NCI-H1105 (cell line): ENCODE data around the gene SMOC1.
A peak's percentile ranks its signal among the peaks of the same experiment; 100 is the strongest.

ENCODE experiments used
- DNase-seq: peaks from one replicate; lab custom pipeline; 2025; lab: John Stamatoyannopoulos, UW

SMOC1 gene

DNA sequence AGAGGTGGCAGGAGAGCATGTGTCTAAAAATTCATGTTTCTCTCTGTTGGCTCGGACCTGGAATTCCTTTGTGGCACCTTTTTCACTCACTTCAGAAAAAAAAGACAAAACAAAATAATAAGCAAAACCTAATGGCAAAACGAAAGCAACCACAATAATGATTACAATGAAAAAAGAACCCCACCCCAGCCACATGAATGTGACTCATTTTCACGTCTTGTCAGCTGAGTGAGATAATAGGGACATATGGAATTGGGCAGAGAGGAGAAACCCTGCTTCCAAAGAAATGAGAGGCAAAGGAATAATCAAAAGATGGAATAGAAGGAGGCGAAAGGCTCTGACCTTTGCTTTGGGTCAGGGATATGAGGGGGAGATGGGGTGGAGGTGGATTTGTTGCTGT lies 166.1 kb downstream of the SMOC1 start:
- no peak for DNase-seq

DNA sequence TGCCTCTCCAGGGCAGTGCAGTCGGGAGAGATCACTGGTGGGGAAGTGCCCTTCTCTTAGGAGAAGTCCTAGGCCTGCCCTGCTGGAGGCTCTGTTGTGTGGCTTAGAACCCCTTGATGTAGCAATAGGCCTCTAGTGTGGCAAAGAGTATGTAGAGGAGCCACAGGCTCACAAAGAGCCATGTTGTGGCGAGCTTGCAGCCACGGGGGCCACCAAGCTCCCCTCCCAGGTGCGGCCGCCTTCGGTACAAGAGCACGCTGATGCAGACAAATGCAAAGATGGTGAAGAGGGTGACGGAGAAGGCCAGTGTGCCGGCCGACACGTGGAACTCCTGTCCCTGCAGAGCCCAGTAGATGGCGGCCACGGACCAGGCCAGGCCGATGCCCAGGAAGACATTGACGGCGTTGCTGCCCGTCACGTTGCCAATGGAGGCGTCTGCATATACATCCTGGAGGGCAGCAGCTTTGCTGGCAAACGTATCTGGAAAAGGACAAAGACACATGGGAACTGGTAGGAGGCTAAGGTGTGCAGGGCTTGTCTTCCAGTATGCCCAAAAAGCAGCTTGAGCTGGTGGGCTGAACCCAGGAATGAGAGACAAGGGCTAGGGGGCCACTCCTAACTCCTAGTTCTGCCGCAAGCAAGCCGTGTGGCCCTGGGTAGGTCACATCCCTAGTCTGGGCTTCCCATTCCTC lies 166.8 kb downstream of the SMOC1 start:
- peak; percentile 45 for DNase-seq

DNA sequence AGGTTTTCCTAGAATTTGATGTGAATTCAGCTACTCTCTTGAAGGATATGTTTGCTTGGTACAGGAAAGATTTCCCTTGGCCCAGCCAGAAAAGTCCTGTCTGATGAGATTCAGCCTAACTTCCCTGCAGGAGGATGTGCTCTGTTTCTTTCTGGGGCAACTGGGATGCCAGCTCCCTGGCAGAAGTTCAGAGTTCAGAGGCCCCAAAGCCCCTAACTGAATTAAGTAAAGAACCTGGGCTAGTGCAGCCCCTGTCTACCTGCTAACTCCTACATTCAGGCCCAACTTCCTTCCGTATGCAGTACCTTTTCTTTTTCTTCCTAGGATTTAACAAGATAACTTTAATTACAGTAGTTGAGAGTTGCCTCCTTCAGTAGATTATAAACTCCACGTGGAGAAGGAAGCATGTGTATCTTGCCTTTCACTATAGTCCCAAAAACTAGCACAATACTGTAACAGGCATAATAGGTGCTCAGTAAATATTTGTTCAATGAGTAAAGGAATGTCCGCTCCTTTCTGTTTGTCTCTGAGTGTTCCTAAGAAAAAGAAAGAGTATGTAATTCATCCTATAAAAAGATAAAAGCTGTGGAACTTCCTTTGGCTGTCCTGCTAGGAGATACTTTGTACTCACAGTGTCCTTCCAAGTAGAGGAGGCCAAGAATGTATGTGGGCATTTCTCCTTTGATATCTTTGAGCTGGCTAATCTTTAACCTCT lies 168.5 kb downstream of the SMOC1 start:
- no peak for DNase-seq

DNA sequence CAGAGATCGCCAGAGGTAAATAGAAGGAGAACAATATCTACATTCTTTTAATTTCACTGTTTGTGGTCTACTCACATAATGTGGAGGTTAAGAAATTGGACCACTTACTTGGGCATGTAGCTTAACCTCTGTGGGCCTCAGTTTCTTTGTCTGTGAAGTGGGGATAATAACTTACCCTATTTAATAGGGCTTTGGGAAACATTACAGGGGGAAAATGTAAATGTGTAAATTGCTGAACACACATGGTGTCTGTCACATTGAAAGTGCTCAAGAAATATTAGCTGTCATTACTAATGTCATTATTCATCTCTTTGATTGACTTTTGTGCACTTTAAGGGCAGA lies 169.1 kb downstream of the SMOC1 start:
- DNase-seq, result no peak

- no peak for DNase-seq
These were observed 170.4 kb downstream of the SMOC1 start for GRCh38 chr14:70049605-70050004.

- DNase-seq, result no peak
These were observed 170.9 kb downstream of the SMOC1 start for GRCh38 chr14:70050136-70050535.

- DNase-seq, result no peak
These were observed 173.8 kb downstream of the SMOC1 start for GRCh38 chr14:70052990-70053389.

- no peak for DNase-seq
These were observed 178.4 kb downstream of the SMOC1 start for GRCh38 chr14:70057519-70058136.

GRCh38 chr14:70059545-70059944 lies 180.3 kb downstream of the SMOC1 start:
- DNase-seq, result no peak

- DNase-seq, result no peak
These were observed 181.9 kb downstream of the SMOC1 start for GRCh38 chr14:70061108-70061507.

- DNase-seq, result no peak
These were observed 185.1 kb downstream of the SMOC1 start for GRCh38 chr14:70064136-70064865.

DNA sequence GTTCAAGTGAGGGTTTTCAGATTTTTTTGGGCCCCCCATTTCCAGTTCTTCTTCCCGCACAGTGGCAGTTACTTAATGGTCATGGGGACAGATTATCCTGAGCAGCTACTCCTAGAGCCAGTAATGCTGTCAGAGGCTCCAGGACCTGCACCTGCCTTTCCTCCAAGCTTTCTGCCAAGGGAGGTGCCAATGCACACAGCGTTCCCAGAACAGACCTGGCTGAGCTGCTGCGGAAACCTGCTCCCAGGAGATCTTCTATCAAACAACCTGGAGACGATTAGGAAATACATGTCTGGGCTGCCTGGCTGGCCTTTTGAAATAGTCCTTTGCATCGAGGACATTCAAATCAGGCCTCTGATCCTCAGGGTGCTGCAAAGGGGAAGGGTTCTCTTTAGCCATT lies 188.6 kb downstream of the SMOC1 start:
- no peak for DNase-seq

DNA sequence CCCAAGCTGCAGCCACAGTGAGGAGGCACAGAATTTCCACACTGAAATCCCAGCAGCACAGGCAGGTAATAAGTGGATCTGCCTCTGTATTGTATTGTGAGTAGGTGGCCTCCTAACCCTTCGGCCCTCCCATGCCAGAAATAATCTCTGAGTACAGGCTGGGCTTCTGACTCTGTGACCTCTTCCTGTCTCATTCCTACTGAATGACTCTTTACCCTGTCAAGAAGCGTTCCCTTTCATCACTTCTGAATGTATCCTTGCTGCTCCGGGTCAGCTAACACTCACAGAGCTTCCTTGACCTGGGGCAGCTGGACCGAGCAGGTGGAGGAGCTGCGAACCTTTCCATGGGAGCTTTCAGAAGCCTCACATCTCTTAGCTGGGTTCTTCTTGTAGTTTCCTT lies 190.0 kb downstream of the SMOC1 start:
- DNase-seq, result no peak

- peak; percentile 63 for DNase-seq
These were observed 194.8 kb downstream of the SMOC1 start for GRCh38 chr14:70073924-70074566.

- DNase-seq, result no peak
These were observed 197.8 kb downstream of the SMOC1 start for GRCh38 chr14:70077005-70077404.

GRCh38 chr14:70077720-70078119 lies 198.5 kb downstream of the SMOC1 start:
- DNase-seq, result peak; percentile 44

GRCh38 chr14:70078329-70078728 lies 199.1 kb downstream of the SMOC1 start:
- no peak for DNase-seq

DNA sequence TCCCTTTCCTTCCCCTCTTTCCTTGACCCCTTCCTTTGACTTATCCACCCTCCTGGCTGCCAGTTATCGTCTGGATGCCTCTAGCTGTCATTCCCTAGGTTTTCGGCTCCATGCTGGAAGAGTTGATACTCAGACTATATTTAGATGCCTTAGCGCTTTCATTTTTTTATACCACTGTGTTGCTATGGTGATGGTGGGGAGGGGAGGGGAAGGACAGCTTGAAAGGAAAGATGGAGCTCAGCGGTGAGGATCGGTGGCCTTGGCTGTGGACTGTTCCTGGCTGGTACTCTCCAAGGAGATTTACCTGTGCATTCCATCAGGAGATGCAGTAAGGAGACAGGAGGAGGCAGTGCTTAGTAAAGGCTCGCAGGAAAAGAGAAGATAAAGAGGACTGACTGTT lies 200.9 kb downstream of the SMOC1 start:
- DNase-seq, result no peak
